GM10266 (cell line): Measurements from ENCODE around the gene SLC12A1.

Experiments used
- DNase-seq: peaks from one replicate; pipeline ENCODE4 v3.0.0; 2012; ENCODE audit errors: extremely low spot score
- CTCF ChIP-seq: IDR thresholded peaks from 2 replicates; pipeline ENCODE4 v1.5.1; 2012; ENCODE audit warnings: mild to moderate bottlenecking, low read depth; ENCODE audit not compliant: control insufficient read depth, insufficient read depth; ENCODE audit errors: missing control alignments

SLC12A1 gene

GRCh38 chr15:48202068-48202467 lies 4.0 kb upstream of the SLC12A1 start:
- DNase-seq: no peak
- TF ChIP-seq CTCF: no peak

GRCh38 chr15:48221261-48221660 lies 15.2 kb downstream of the SLC12A1 start:
- DNase-seq: no peak
- no peak for TF ChIP-seq CTCF

- DNase-seq: no peak
- TF ChIP-seq CTCF: no peak
Observed at GRCh38 chr15:48221885-48222284, 15.8 kb downstream of the SLC12A1 start.

- DNase-seq: no peak
- no peak for TF ChIP-seq CTCF
Observed at GRCh38 chr15:48222627-48223026, 16.5 kb downstream of the SLC12A1 start.

- no peak for TF ChIP-seq CTCF
- no peak for DNase-seq
Observed at GRCh38 chr15:48225771-48226170, 19.7 kb downstream of the SLC12A1 start.

GRCh38 chr15:48230498-48230897 lies 24.4 kb downstream of the SLC12A1 start:
- DNase-seq: no peak
- TF ChIP-seq CTCF: no peak

GRCh38 chr15:48233246-48233645 lies 27.1 kb downstream of the SLC12A1 start:
- no peak for DNase-seq
- TF ChIP-seq CTCF: no peak
